ENCODE data around the gene RGSL1. TPM values are rescaled to one million over a fixed set of nuclear protein-coding genes. Genes with fewer than 3 reads are reported as not detected.

Gene RGSL1
- total and polyA plus RNA-seq, 2 of the 8 experiments (the other 6 are each of a cell fraction or from before 2014, with no cell fraction given) = not detected

GRCh38 chr1:182442333-182442732 is 7.6 kb upstream of the RGSL1 start (continued):
- TF ChIP-seq CEBPB (IDR thresholded peaks at IDR 0.05; ENCODE audit: low read depth, low read length) (no peak), CREB1 (IDR thresholded peaks at IDR 0.05) (no peak), RBBP5 (IDR thresholded peaks at IDR 0.05; ENCODE audit: borderline replicate concordance, low read depth, low read length) (no peak), KDM1A (IDR thresholded peaks at IDR 0.05; ENCODE audit: borderline replicate concordance, low read length) (no peak), YY1 (IDR thresholded peaks at IDR 0.05; ENCODE audit: low read depth, low read length) (no peak)

Measured in H1 (cell line).